GM21825 (cell line): ENCODE data around the gene HOXA7.

Experiments
- ATAC-seq: cut with Tn5 transposase; IDR thresholded peaks from one replicate; pipeline ENCODE4 v1.9.1; 2021; ENCODE audit warnings: mild to moderate bottlenecking, moderate library complexity; ENCODE audit not compliant: unreplicated experiment

HOXA7 gene

DNA sequence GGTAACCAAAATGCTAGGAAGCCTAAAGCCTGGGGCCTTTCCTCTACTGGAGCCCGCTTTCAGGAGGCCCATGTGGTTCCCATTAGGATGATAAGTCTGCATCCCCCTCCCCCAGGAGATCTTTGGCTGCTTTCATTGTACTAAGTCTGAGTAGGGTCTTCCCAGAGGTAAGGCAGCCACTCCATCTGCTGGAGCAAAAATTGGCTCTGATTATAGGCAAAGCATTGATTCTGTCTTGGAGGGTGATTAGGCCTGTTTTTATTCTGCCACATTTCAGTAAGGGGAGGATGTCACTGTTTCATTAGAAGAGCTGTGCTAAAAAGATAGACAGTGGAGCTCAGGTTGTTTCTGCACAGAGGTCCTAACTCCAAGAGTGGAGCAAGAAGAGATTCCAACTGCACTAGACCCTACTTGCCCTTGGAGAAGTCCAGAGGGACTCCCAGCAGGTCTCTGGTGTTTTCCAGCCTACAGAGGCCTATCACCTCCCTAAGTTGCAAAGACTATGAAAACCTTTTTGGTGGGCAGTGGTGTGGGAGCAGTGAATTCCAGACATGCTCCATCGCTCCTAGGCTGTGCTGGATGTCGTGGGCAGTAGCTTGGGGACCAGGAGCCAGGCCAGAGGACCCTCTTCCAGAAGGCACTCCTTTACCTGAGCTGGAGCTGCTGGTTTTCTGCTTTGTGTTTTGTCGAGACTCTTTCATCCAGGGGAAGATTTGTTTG lies 46.8 kb downstream of the HOXA7 start:
- no peak for ATAC-seq

DNA sequence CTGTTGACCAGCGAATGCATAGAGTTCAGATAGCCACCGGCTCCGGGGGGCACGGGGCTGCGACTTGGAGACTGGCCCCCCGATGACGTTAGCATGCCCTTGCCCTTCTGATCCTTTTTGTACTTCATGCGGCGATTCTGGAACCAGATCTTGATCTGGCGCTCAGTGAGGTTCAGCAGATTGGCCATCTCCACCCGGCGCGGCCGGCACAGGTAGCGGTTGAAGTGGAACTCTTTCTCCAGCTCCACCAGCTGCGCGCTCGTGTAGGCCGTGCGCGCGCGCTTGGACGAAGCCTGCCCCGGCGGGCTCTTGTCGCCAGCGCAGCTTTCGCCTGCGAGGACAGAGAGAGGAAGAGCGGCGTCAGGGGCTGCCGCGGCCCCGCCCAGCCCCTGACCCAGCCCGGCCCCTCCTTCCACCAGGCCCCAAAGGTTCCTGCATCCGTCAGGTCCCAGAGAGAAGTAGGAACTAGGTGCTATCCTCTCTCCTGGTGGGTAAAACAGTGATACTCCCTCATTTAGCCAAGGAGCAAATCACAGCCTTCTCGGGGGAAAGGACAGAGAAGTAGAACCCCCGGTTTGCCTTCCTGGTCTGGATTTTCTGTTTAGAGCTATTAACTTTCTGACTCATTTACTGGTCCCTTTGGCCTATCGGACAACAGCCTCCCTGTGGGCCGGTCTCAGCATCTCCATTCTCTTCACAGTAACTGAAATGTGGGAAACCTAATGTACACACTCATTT lies 47.9 kb downstream of the HOXA7 start:
- ATAC-seq: no peak

DNA sequence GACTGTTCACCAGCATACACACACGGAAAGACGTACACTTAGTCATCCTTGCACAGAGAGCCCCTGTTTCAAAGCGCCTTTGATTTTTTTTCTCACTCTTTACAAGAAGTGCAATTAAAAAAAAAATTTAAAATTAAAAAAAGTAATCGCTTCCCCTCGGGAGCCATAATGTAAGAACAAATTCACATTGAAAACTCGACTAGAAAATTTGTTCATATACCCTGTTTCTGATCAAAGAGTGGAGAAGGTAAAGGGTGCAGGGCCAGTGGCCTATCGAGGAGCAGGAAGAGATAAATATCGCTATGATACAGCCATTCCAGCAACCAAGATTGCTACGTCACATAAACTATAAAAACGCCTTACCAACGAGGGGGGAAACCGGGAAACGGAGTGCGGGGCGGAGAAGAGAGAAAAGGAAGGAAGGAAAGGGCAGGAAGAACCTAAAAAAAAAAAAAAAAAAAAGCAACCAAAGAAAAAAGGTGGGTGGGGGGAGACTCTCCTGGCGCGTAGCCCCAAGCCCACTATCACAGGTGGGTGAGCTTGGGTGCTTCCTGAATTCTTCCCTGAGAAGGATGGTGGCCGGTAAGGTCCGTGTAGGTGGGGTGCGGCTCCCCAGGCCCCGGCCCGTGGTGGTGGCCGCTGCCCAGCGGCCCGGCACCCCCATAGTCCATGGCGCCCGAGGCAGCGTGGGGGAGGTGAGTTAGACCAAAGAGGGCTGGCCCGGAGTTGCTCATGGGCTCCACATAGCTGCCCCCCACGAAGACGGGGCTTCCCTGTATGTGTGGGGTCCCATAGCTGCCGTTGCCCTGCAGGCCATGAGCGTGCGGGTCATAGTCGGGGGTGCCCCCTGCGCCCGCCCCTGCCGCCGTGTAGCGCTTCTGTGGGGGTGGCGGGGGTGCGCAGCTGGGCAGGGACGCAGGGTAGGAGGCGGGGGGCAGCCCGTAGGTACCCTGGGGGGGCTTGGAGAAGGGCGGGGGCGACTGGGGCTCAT lies 48.8 kb downstream of the HOXA7 start:
- ATAC-seq: no peak

DNA sequence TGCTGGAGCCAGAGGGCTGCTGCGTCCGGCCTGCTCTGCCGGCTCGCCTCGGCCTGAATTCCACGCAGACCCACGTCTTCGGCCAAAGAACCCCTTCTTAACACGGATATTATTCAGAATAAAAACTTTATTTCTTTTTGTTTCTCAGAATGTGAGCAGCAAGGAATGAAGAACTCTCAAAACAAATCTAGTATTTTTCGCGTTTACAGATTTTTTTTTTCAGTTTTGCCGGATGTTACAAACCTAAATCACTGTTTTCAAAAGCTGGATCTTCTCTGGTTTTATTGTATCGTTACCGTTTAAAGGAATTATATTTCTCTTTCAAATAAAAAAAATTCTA lies 49.6 kb downstream of the HOXA7 start:
- ATAC-seq: no peak

DNA sequence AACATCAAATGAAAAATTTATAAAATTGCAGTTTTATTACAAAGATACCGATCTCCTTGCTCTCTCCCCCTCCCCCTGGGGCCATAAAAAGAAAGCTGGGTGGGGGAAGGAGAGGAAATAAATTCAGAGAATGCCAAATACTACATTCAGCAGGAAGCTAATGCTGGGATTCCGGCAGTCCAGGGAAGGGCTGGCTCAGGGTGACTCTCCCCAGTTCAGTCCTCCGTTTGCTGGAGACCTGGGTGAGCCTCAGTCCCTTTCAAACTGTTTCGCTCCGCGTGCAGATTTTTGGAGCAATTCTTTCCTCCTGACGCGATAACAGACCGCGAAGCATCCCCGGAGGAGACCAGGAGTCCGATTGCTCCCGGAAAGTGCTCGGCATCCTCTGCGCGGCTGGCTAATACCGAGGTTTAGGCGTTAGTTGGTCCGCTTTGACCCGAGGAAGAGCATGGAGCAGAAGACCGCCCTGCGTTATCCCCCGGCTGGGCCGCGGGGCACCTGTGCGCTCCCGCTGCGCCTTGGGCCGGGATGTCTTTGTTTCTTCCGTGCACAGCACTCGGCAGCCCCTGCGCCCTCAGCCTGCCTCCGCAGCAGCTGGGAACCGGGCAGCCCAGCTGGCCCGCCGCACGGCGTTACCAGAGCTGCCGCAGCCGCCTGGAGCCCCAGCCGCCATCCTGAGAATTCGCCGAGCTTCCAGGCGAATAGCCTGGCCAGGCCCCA lies 50.1 kb downstream of the HOXA7 start:
- no peak for ATAC-seq

DNA sequence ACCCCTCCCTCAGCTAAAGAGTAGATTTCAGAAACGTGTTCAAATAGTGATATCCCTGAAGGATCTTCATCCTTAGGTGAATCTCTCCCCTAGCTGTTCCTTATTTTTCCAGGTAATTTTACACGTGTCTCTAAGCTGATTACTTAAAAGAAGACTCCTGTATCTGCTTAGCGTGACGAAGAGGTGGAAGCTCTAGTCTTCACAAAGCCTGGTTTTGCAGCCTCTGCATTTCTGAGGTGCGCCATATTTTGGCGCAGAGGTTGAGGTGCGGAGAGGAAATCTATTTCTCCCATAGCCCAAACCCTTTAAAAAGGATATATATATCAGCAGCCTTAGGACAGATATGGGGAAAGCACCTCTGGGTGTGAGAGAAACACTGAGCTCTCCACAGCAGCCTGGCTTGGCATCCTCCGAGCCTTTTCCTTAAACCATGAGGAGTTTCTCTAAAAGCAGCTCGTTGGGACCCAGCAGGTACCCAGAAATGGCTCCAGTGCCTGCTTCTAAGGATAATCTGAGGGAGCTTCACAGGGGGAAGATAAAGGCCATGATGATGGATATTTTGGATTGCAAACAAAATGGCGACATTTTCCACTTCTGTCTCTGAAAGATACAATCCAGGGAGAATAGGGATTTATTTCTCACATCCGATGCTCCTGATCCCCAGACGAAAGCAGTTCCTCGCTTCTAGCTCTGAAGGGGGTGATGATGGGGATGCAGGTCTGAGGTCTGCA lies 51.0 kb downstream of the HOXA7 start:
- ATAC-seq: no peak

DNA sequence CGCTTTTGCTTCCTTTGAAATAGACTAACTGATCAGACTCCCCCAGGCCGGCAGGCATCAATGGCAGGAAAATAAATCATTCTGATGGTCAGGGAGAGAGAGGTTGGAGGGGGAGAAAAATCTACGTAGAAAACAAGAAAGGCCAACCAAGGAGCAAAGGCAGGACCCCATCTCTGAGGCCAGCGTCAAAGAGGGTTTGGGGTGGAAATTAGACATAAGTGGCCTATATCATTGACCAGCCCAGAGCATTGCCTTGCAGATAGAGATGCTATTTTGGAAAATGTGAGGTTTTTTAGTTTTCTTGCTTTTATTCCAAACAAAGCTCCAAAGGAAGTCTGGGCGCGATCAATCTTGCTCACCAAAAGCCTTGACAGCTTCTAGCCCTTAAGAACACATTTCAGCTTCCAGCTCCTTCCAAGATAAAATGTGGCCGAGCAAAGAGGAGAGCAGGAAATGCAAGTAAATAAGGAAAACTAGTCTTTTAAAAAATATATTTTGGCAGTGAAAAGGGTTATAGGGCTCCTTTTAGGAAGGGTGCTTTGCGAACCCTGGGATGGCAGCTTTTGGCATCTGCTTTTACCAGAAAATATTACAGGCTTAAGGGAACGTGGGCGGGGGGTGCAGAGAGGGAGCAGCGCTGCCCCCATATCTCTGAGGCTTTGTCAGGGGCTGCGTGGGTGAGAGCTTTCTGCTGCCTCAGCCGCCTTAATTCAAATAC lies 52.0 kb downstream of the HOXA7 start:
- ATAC-seq: no peak
